ENCODE results near the gene CBS. TPM values are rescaled to one million over a fixed set of nuclear protein-coding genes. Genes with fewer than 3 reads are reported as not detected.

The CBS gene
- total RNA-seq, 1 donor from 2014 or later: 91.1 TPM

- Mint-ChIP-seq H3K4me1 (ENCODE audit: unreplicated experiment) (peaks cover 5% of the 10 kb centered on the region), H3K36me3 (ENCODE audit: low read depth, unreplicated experiment) (peaks cover 22% of the 10 kb centered on the region), H3K27me3 (ENCODE audit: unreplicated experiment) (no peaks in the 10 kb centered on the region), H3K27ac (ENCODE audit: unreplicated experiment) (no peak overlapping the region), H3K4me3 (ENCODE audit: unreplicated experiment) (no peak overlapping the region), H3K9me3 (ENCODE audit: unreplicated experiment) (no peaks in the 10 kb centered on the region)
- TF ChIP-seq, protein P1, sequence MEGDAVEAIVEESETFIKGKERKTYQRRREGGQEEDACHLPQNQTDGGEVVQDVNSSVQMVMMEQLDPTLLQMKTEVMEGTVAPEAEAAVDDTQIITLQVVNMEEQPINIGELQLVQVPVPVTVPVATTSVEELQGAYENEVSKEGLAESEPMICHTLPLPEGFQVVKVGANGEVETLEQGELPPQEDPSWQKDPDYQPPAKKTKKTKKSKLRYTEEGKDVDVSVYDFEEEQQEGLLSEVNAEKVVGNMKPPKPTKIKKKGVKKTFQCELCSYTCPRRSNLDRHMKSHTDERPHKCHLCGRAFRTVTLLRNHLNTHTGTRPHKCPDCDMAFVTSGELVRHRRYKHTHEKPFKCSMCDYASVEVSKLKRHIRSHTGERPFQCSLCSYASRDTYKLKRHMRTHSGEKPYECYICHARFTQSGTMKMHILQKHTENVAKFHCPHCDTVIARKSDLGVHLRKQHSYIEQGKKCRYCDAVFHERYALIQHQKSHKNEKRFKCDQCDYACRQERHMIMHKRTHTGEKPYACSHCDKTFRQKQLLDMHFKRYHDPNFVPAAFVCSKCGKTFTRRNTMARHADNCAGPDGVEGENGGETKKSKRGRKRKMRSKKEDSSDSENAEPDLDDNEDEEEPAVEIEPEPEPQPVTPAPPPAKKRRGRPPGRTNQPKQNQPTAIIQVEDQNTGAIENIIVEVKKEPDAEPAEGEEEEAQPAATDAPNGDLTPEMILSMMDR (IDR thresholded peaks at IDR 0.05; ENCODE audit: unreplicated experiment): no peak
- no peak for DNase-seq (ENCODE audit: low spot score)
These were observed 54.4 kb downstream of the CBS start for GRCh38 chr21:43021191-43021590.

GRCh38 chr21:43020771-43021170 lies 54.9 kb downstream of the CBS start:
- no peak overlapping the region for H3K4me3 Mint-ChIP-seq (ENCODE audit: unreplicated experiment)
- H3K4me1 Mint-ChIP-seq (ENCODE audit: unreplicated experiment): peaks cover 5% of the 10 kb centered on the region
- H3K27ac Mint-ChIP-seq (ENCODE audit: unreplicated experiment): no peak overlapping the region
- H3K9me3 Mint-ChIP-seq (ENCODE audit: unreplicated experiment): no peaks in the 10 kb centered on the region
- TF ChIP-seq, protein P1 (IDR thresholded peaks at IDR 0.05; ENCODE audit: unreplicated experiment): no peak
- no peak for DNase-seq (ENCODE audit: low spot score)
- H3K27me3 Mint-ChIP-seq (ENCODE audit: unreplicated experiment): no peaks in the 10 kb centered on the region
- peaks cover 22% of the 10 kb centered on the region for H3K36me3 Mint-ChIP-seq (ENCODE audit: low read depth, unreplicated experiment)

- Mint-ChIP-seq H3K9me3 (ENCODE audit: unreplicated experiment) (no peaks in the 10 kb centered on the region), H3K27ac (ENCODE audit: unreplicated experiment) (no peak overlapping the region), H3K27me3 (ENCODE audit: unreplicated experiment) (no peaks in the 10 kb centered on the region), H3K36me3 (ENCODE audit: low read depth, unreplicated experiment) (peaks cover 22% of the 10 kb centered on the region), H3K4me1 (ENCODE audit: unreplicated experiment) (no peaks in the 10 kb centered on the region), H3K4me3 (ENCODE audit: unreplicated experiment) (no peak overlapping the region)
- no peak for DNase-seq (ENCODE audit: low spot score)
- TF ChIP-seq, protein P1 (IDR thresholded peaks at IDR 0.05; ENCODE audit: unreplicated experiment): no peak
These were observed 55.5 kb downstream of the CBS start for GRCh38 chr21:43020177-43020576.

- H3K27me3 Mint-ChIP-seq (ENCODE audit: unreplicated experiment): no peaks in the 10 kb centered on the region
- no peaks in the 10 kb centered on the region for H3K4me1 Mint-ChIP-seq (ENCODE audit: unreplicated experiment)
- H3K36me3 Mint-ChIP-seq (ENCODE audit: low read depth, unreplicated experiment): peaks cover 14% of the 10 kb centered on the region
These were observed 57.1 kb downstream of the CBS start for GRCh38 chr21:43018519-43018918.

DNA sequence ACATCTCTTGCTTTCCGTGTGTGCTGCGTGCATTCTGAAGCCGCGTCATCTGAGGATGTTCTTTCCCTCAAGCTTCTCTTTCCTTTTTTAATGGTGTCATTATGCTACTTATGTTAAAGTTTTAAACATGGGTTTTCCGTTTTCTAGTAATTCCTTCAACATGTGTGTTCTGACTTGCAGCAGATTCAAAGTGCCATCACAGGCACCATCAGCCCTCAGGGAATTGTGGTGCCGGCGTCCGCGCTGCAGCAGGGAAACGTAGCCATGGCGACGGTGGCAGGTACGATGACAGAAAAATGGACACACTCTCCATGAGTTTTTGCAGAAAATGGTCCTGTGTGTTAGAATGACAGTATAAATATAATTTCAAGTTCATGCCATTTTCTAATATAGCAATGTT lies 58.9 kb downstream of the CBS start:
- no peak overlapping the region for H3K27ac Mint-ChIP-seq (ENCODE audit: unreplicated experiment)
- no peaks in the 10 kb centered on the region for H3K9me3 Mint-ChIP-seq (ENCODE audit: unreplicated experiment)
- no peak overlapping the region for H3K4me3 Mint-ChIP-seq (ENCODE audit: unreplicated experiment)
- no peak for DNase-seq (ENCODE audit: low spot score)
- no peaks in the 10 kb centered on the region for H3K4me1 Mint-ChIP-seq (ENCODE audit: unreplicated experiment)
- H3K36me3 Mint-ChIP-seq (ENCODE audit: low read depth, unreplicated experiment): peaks cover 12% of the 10 kb centered on the region
- TF ChIP-seq, protein P1 (IDR thresholded peaks at IDR 0.05; ENCODE audit: unreplicated experiment): no peak
- no peaks in the 10 kb centered on the region for H3K27me3 Mint-ChIP-seq (ENCODE audit: unreplicated experiment)

More at GRCh38 chr21:43018519-43018918, 57.1 kb downstream of the CBS start:
- no peak for DNase-seq (ENCODE audit: low spot score)
- H3K27ac Mint-ChIP-seq (ENCODE audit: unreplicated experiment): no peak overlapping the region
- H3K4me3 Mint-ChIP-seq (ENCODE audit: unreplicated experiment): no peak overlapping the region
- TF ChIP-seq, protein P1 (IDR thresholded peaks at IDR 0.05; ENCODE audit: unreplicated experiment): no peak
- no peaks in the 10 kb centered on the region for H3K9me3 Mint-ChIP-seq (ENCODE audit: unreplicated experiment)

Measured in endothelial cell (in vitro differentiated cells).